Coronary artery (tissue), 2 donors: Measurements from ENCODE around the gene RAB10.
"Not testable (repeated sequence)": the region's sequence is repeated elsewhere in the genome, so short reads cannot be mapped to it uniquely, and the experiment has no call there.

Experiments
- DNase-seq: peaks from one replicate; pipeline ENCODE4 v3.0.0-alpha.2; 2017; ENCODE audit warnings: low spot score
- H3K27ac ChIP-seq, 2 donors: fragments of 200-600 bp; sonication (generic); one replicate each; pipeline ENCODE4 v1.5.1; 2016 to 2019
- H3K4me3 ChIP-seq: fragments of 200-600 bp; sonication (generic); 2 replicates; pipeline ENCODE4 v1.5.1; 2016; ENCODE audit warnings: mild to moderate bottlenecking, moderate library complexity
- CTCF ChIP-seq: fragments of 200-600 bp; sonication (generic); IDR thresholded peaks from one replicate; pipeline ENCODE4 v1.5.1; 2019; ENCODE audit warnings: antibody characterized with exemption

RAB10 gene

GRCh38 chr2:25996844-25997243 lies 37.0 kb upstream of the RAB10 start:
- DNase-seq: no peak
- TF ChIP-seq CTCF: no peak
- H3K4me3 ChIP-seq: no peak overlapping the region
- no peak overlapping the region for H3K27ac ChIP-seq

GRCh38 chr2:25998816-25999383 lies 35.0 kb upstream of the RAB10 start:
- not testable (repeated sequence) for DNase-seq, H3K27ac ChIP-seq, H3K4me3 ChIP-seq

GRCh38 chr2:25999406-25999805 lies 34.5 kb upstream of the RAB10 start:
- H3K27ac ChIP-seq, H3K4me3 ChIP-seq, DNase-seq: not testable (repeated sequence)

- H3K4me3 ChIP-seq: no peak overlapping the region
- no peak overlapping the region for H3K27ac ChIP-seq
- no peak for TF ChIP-seq CTCF
- no peak for DNase-seq
These were observed 33.3 kb upstream of the RAB10 start for GRCh38 chr2:26000561-26001082.

GRCh38 chr2:26001743-26002351 lies 32.0 kb upstream of the RAB10 start:
- Histone ChIP-seq H3K27ac (peak overlapping the region; percentile 33 to 69), H3K4me3 (no peak overlapping the region)
- DNase-seq: peak; percentile 79
- no peak for TF ChIP-seq CTCF

- TF ChIP-seq CTCF: no peak
- Histone ChIP-seq H3K27ac (peak overlapping the region in 1 of 2 donors; percentile 69), H3K4me3 (no peak overlapping the region)
- no peak for DNase-seq
These were observed 31.1 kb upstream of the RAB10 start for GRCh38 chr2:26002632-26003310.

- DNase-seq: no peak
- no peak overlapping the region for H3K27ac ChIP-seq
These were observed 25.8 kb upstream of the RAB10 start for GRCh38 chr2:26008095-26008494.

More at GRCh38 chr2:26008095-26008494, 25.8 kb upstream of the RAB10 start:
- no peak overlapping the region for H3K4me3 ChIP-seq
- no peak for TF ChIP-seq CTCF
